ENCODE results near the gene ADGRV1.
"Not testable (repeated sequence)": the region's sequence is repeated elsewhere in the genome, so short reads cannot be mapped to it uniquely, and the experiment has no call there.

ADGRV1 gene

GRCh38 chr5:91026466-91026865 lies 467.9 kb downstream of the ADGRV1 start:
- DNase-seq (ENCODE audit: low read depth in 2 of 2), result no peak

DNA sequence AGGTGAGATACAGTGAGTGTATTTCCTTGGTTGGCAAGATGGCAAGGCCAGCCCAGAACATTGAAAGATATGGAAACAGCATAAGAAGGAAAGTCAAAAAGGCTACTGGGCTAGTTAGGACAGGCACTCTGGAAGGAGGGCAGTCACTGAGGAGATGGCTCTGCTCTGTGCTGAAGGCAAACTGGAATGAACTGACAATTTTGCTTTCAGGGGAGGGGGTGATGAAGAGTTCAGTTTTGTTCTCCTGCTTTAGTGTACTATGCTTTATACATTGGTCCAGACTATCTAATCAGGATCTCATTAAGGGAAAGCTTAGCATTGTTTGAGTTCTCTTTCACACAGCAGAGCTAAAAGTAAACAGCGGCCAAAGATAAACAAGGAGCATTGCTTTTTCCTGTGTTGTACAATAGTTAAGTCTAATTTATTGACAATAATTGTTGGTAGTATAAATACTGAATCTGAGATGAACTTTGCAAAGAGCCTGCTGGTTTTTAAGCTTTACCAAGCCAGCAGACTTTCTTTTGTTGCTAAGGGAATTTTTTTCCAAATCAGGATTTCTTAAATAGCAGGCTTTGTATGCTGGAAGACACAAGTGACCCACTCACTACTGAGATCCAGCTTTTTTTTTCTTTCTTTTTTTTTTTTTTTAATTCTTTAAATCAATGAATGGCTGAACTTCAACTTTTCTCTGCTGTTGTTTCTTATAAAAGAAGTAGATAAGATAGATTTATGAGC lies 469.0 kb downstream of the ADGRV1 start:
- no peak for DNase-seq (ENCODE audit: low read depth in 2 of 2)

GRCh38 chr5:91028499-91028956 lies 469.9 kb downstream of the ADGRV1 start:
- DNase-seq (ENCODE audit: low read depth in 2 of 2), result no peak

- no peak for DNase-seq (ENCODE audit: low read depth in 2 of 2)
Measured at GRCh38 chr5:91030521-91031401, 472.2 kb downstream of the ADGRV1 start.

DNA sequence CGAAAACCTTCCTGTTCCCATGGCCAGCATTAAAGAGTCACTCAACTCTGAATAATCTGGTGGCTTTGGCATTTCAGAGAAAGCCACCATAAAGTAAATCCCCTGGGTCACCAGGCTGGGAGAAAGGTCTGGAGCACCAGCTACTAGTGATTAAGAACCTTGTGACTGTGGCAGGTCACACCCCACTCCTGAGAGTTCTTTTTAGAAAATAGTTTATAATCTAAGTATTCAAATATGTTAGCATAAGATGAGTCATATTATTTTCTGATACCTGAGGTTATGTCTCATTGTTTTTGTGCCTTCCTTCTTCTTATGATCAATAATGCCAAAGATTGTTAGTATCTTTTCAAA lies 472.8 kb downstream of the ADGRV1 start:
- no peak for DNase-seq (ENCODE audit: low read depth in 2 of 2)

DNA sequence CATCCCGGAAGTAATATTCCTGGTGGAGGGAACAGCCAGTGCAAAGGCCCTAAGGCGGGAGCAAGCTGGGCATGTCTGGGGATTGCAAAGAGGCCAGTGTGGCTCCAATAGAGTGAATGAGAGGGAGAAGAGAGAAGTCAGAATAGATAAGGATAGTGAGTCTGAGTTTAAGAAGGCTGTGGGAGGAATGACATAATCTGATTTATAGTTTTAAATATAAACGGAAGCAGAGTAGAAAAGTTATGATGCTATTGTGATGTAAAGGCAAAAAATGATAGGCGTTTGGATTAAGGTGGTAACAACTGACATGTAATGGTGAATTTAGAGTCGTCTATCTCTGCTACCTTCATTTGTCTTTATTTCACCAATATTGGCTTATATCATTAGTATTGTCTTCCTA lies 473.5 kb downstream of the ADGRV1 start:
- no peak for DNase-seq (ENCODE audit: low read depth in 2 of 2)

DNA sequence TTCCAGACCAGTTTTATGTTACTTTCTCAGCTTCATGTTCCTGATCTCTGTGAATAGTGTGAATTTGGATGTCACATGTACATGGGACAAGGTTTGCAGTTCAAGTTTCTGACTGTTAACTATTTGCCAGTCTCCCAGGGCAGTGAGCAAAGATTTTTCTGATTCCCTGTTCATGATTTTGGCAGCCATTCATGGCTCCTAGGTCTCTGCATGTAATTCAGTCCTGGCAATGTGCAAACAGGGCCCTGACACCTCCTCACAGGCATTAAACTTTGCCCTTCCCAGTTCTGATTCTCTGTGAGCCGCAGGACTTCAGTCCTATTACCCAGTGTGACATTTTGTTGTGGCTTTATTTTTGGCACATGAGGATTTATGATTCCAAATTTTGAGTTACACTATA lies 474.8 kb downstream of the ADGRV1 start:
- DNase-seq (ENCODE audit: low read depth in 2 of 2), result no peak

- DNase-seq (ENCODE audit: low read depth in 2 of 2), result no peak
Measured at GRCh38 chr5:91038180-91038808, 479.7 kb downstream of the ADGRV1 start.

- not testable (repeated sequence) for DNase-seq (ENCODE audit: low read depth in 2 of 2)
Measured at GRCh38 chr5:91041132-91041531, 482.5 kb downstream of the ADGRV1 start.

DNA sequence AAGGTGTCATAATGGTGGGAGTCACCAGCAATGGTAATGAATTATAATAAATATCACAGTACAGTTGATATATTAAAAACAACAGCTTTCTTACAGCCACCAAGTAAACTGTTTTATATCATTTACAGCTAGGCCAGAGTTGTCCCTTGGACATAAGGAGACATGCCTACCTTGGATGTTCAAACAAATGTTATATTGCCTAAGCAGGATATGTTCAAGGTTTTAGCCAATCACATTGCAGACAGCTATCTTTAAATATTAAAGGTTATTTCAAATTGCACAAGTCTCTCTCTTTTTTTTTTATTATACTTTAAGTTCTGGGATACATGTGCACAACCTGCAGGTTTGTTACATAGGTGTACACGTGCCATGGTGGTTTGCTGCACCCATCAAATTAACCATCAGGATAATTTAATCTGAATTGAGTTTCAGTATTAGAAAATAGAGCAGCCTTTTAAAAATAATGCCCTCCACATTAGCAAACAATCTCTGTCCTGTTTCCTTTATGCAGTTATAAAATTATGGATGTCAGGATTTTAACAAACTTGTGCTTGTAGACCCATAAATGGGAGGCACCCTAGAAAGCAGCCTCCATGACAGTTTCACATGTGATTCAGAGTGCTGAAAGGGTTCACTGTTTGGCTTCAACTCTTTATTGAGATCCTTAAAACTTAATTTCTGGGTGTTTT lies 483.8 kb downstream of the ADGRV1 start:
- DNase-seq (ENCODE audit: low read depth in 2 of 2), result no peak

DNA sequence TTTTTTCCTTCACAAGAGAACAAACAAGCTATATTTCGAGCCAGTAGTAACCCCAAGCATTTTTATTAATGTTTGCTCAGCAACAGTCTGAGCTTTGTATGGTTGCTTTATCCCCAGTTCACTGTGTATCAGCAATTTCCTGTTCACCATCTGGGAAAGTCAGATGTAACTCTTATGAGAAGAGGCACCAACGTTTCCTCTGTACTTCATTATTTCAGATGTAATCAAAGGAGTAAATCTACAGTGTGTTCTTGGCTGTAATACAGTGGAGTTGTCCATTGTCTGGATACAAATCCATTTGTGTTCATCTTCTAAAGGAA lies 484.3 kb downstream of the ADGRV1 start:
- no peak for DNase-seq (ENCODE audit: low read depth in 2 of 2)

DNA sequence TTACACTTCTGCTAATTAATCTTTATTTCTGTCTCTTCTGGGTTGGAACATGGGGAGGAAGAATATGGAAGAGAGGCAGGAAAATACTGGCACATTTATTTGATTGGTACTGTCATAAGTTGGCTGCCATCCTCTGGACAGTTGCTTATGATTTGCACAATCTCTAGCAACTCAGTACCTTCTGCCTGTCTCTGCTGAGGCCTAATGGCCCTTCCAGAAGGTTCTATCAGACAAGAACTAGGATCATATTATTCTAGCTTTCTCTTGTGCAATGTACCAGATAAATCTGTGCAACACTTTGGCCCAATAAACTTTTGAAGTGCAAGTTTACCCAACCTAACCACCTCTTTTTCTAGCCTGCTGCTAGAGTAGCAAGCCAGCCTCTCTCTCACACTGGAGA lies 489.5 kb downstream of the ADGRV1 start:
- no peak for DNase-seq (ENCODE audit: low read depth in 2 of 2)

DNA sequence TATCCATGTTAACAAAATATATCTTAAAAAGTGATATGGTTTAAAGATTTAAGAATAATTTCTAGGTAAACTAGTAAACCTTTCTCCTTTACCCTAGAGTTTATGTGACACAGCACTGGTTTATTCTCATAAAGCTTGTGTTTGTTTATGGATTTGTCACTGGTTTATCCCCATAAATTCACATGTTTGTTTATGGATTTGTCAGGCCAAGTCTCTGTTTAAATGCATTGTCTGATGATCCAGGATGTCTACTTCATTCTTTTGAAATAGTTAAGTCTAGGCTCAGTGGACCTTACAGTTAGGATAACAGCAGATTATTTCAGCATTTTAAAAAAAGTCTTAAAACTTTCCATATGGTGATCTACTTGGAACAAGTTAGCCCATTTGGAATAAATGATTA lies 490.5 kb downstream of the ADGRV1 start:
- DNase-seq (ENCODE audit: low read depth in 2 of 2), result no peak

GRCh38 chr5:91049800-91050199 lies 491.2 kb downstream of the ADGRV1 start:
- no peak for DNase-seq (ENCODE audit: low read depth in 2 of 2)

DNA sequence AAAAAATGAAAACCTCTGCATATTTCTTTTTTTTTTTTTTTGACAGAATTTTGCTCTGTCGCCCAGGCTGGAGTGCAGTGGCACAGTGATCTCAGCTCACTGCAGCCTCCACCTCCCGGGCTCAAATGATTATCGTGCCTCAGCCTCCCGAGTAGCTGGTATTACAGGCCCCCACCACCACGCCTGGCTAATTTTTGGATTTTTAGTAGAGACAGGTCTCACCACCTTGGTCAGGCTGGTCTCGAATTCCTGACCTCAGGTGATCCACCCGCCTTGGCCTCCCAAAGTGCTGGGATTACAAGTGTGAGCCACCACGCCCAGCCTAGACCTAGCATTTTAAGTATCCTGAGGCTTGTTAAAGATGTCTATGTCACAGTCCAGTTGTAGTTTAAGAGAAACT lies 493.8 kb downstream of the ADGRV1 start:
- DNase-seq (ENCODE audit: low read depth in 2 of 2), result not testable (repeated sequence)

DNA sequence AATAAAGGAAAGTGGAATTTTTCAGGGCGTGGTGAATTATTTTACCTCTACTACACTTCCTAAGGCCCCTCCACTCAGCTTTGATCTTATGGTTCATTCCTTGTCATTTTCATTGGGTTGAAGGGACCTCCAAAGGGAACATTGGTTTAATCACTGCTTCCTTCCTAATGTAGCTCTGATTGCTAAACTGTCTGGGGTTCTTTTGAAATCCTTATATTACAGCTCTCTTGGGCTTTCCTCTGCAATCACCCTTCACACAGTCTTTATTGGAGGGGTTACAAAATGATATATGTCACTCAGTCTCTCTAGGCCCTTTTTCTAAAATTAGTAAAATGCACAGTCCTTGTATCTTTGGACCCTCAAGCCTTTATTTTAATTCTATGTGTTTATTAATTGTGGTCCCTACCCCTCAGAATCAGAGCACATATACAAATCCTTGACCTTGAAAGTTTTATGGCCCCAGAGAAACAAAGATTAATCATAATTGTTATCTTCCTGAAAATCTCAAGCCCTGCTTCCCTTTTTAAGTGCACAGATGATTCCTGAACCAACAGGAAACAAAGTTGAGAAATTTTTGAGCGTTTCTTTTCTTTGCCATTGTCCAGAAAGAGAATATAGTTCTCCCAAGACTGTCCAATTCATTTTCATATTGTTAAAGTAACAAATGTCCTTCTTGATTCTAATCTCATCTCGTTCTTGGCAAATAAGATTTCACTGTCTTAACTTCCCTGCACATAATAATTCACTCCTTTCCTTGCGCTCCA lies 494.6 kb downstream of the ADGRV1 start:
- DNase-seq (ENCODE audit: low read depth in 2 of 2), result no peak

GRCh38 chr5:91053741-91054025 lies 495.1 kb downstream of the ADGRV1 start:
- no peak for DNase-seq (ENCODE audit: low read depth in 2 of 2)

DNA sequence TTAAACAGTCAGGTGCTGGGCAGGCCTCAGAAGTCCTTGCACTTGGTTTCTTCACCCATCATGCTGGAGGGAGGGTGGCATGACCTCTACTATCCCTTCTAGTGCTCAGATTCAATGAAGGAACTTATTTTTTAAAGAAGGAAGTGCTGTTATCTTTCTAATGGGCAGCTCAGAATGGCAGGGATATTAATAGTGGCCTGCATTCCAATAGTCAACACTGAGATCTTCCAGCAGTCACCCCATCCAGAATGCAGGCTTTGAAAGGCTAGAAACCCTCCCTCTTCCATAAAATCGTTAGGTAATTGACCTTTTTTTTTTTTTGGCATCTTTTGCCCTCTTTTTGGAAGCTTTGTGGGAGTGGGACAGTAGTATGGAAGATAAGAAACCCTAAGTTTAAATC lies 499.6 kb downstream of the ADGRV1 start:
- DNase-seq (ENCODE audit: low read depth in 2 of 2), result no peak

- DNase-seq (ENCODE audit: low read depth in 2 of 2), result no peak
Measured at GRCh38 chr5:91058575-91058974, 500.0 kb downstream of the ADGRV1 start.

GRCh38 chr5:91059409-91059808 lies 500.8 kb downstream of the ADGRV1 start:
- DNase-seq (ENCODE audit: low read depth in 2 of 2), result no peak

DNA sequence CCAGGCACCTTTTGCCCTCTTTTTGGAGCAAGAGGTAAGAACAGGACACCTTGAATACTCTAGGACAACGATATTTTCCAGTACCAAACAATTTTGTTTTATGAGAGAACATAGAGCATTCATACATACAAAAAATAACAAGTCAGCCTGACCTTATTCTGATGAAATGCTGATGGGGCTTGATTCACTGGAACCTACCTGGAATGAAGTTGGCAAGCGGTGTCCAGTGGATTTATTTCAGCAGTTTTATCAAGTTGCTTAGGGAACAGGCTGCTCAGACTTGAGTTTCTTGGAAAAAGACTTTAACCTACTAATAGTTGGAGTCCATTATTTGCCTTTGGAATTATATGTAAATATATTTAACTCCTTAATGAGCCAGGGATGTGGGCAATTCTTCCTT lies 502.5 kb downstream of the ADGRV1 start:
- DNase-seq (ENCODE audit: low read depth in 2 of 2), result no peak
